HEK293 (cell line): ENCODE measurements around the gene TSHR.

ENCODE experiments used
- CTCF ChIA-PET: fragments of 350-600 bp; formaldehyde crosslinking; extraction: SDS; loops from one replicate; lab custom pipeline; 2021; ENCODE audit warnings: antibody characterized with exemption; lab: Yijun Ruan, JAX
- POLR2A ChIA-PET: fragments of 300-600 bp; formaldehyde crosslinking; extraction: SDS; loops from one replicate; lab custom pipeline; 2020; ENCODE audit warnings: antibody characterized with exemption, inconsistent platforms; lab: Yijun Ruan, JAX
- H3K27ac ChIP-seq: fragments of 200-500 bp; sonication (Bioruptor generic); 2 replicates; pipeline ENCODE4 v1.5.1; 2014; ENCODE audit warnings: low read depth, low read length, control low read depth, inconsistent platforms; ENCODE audit errors: extremely low read depth
- H3K36me3 ChIP-seq, 2 experiments: fragments of 200-500 bp in 1 of 2; sonication (Bioruptor generic) in 1 of 2; 1 replicate in 1 of 2; 2 replicates in 1 of 2; pipeline ENCODE4 v1.5.1; 2014 to 2017; ENCODE audit warnings: inconsistent platforms in 2 of 2, low read length in 2 of 2; ENCODE audit not compliant: control insufficient read depth in 2 of 2, insufficient read depth in 1 of 2
- H3K4me1 ChIP-seq: fragments of 200-500 bp; sonication (Bioruptor generic); 2 replicates; pipeline ENCODE4 v1.5.1; 2014; ENCODE audit warnings: mild to moderate bottlenecking, low read length, inconsistent platforms; ENCODE audit not compliant: control insufficient read depth, insufficient read depth
- H3K4me3 ChIP-seq: 2 replicates; pipeline ENCODE4 v1.5.1; 2011; ENCODE audit warnings: low read depth, mild to moderate bottlenecking, control low read depth, low read length, moderate library complexity
- H3K9me3 ChIP-seq: fragments of 200-500 bp; sonication (Bioruptor generic); 2 replicates; pipeline ENCODE4 v1.5.1; 2014; ENCODE audit warnings: low read depth, low read length, inconsistent platforms; ENCODE audit not compliant: control insufficient read depth, insufficient read depth
- GLI4 ChIP-seq: fragments of 450-650 bp; formaldehyde crosslinking; IDR thresholded peaks from 2 replicates; pipeline ENCODE4 v1.5.1; 2016; ENCODE audit warnings: missing biosample characterization, missing genetic modification characterization
- KLF17 ChIP-seq: fragments of 450-650 bp; formaldehyde crosslinking; IDR thresholded peaks from 2 replicates; pipeline ENCODE4 v1.5.1; 2016; ENCODE audit warnings: missing biosample characterization, missing genetic modification characterization
- KLF9 ChIP-seq: fragments of 450-650 bp; formaldehyde crosslinking; IDR thresholded peaks from 2 replicates; pipeline ENCODE4 v1.5.1; 2016; ENCODE audit warnings: missing biosample characterization, missing genetic modification characterization, low read depth
- MEIS1 ChIP-seq: sonication (generic); formaldehyde crosslinking; IDR thresholded peaks from 2 replicates; pipeline ENCODE4 v1.8.1; 2022; ENCODE audit warnings: missing genetic modification reagents, mild to moderate bottlenecking, borderline replicate concordance
- SCRT2 ChIP-seq: fragments of 450-650 bp; formaldehyde crosslinking; IDR thresholded peaks from 2 replicates; pipeline ENCODE4 v1.5.1; 2016; ENCODE audit warnings: missing biosample characterization, missing genetic modification characterization
- SETDB1 ChIP-seq: IDR thresholded peaks from one replicate; pipeline ENCODE4 v1.6.1; 2017; ENCODE audit warnings: mild to moderate bottlenecking, low read length, moderate library complexity, mixed read lengths; ENCODE audit not compliant: insufficient read length
- SP2 ChIP-seq: fragments of 450-650 bp; formaldehyde crosslinking; IDR thresholded peaks from 2 replicates; pipeline ENCODE4 v1.5.1; 2016; ENCODE audit warnings: missing biosample characterization, missing genetic modification characterization
- SP3 ChIP-seq: fragments of 450-650 bp; formaldehyde crosslinking; IDR thresholded peaks from 2 replicates; pipeline ENCODE4 v1.5.1; 2016; ENCODE audit warnings: missing biosample characterization, missing genetic modification characterization
- ZFHX2 ChIP-seq: fragments of 450-650 bp; formaldehyde crosslinking; conservative IDR thresholded peaks from 2 replicates; pipeline ENCODE4 v1.5.1; 2016; ENCODE audit warnings: missing biosample characterization, missing genetic modification characterization
- ZNF114 ChIP-seq: fragments of 450-650 bp; formaldehyde crosslinking; IDR thresholded peaks from 2 replicates; pipeline ENCODE4 v1.5.0; 2017; ENCODE audit warnings: missing biosample characterization, missing genetic modification characterization
- ZNF174 ChIP-seq: fragments of 450-650 bp; formaldehyde crosslinking; IDR thresholded peaks from 2 replicates; pipeline ENCODE4 v1.5.0; 2017; ENCODE audit warnings: missing biosample characterization, mild to moderate bottlenecking, missing genetic modification characterization
- ZNF292 ChIP-seq: fragments of 450-650 bp; formaldehyde crosslinking; IDR thresholded peaks from 2 replicates; pipeline ENCODE4 v1.5.1; 2016; ENCODE audit warnings: low read depth, missing biosample characterization, missing genetic modification characterization, borderline replicate concordance
- ZNF324 ChIP-seq: fragments of 450-650 bp; formaldehyde crosslinking; IDR thresholded peaks from 2 replicates; pipeline ENCODE4 v1.5.1; 2016; ENCODE audit warnings: missing biosample characterization, missing genetic modification characterization
- ZNF354C ChIP-seq: fragments of 450-650 bp; formaldehyde crosslinking; IDR thresholded peaks from 2 replicates; pipeline ENCODE4 v1.5.1; 2016; ENCODE audit warnings: missing biosample characterization, missing genetic modification characterization, low read depth, borderline replicate concordance
- ZNF510 ChIP-seq: fragments of 450-650 bp; formaldehyde crosslinking; IDR thresholded peaks from 2 replicates; pipeline ENCODE4 v1.5.1; 2018; ENCODE audit warnings: mild to moderate bottlenecking, missing genetic modification characterization, missing biosample characterization; ENCODE audit not compliant: insufficient replicate concordance
- ZNF560 ChIP-seq: fragments of 450-650 bp; formaldehyde crosslinking; IDR thresholded peaks from 2 replicates; pipeline ENCODE4 v1.5.1; 2017; ENCODE audit warnings: missing biosample characterization, missing genetic modification characterization, borderline replicate concordance
- ZNF677 ChIP-seq: fragments of 450-650 bp; IDR thresholded peaks from 2 replicates; pipeline ENCODE4 v1.5.0; 2018; ENCODE audit warnings: missing biosample characterization, mild to moderate bottlenecking, missing genetic modification characterization, moderate library complexity
- ZNF76 ChIP-seq: fragments of 450-650 bp; formaldehyde crosslinking; IDR thresholded peaks from 2 replicates; pipeline ENCODE4; 2016; ENCODE audit warnings: low read depth, missing biosample characterization, missing genetic modification characterization, borderline replicate concordance
- TF ChIP-seq, protein P1 (sequence below): fragments of 450-650 bp; formaldehyde crosslinking; IDR thresholded peaks from 2 replicates; pipeline ENCODE4 v1.5.1; 2016; ENCODE audit warnings: missing biosample characterization, missing genetic modification characterization

TSHR gene

DNA sequence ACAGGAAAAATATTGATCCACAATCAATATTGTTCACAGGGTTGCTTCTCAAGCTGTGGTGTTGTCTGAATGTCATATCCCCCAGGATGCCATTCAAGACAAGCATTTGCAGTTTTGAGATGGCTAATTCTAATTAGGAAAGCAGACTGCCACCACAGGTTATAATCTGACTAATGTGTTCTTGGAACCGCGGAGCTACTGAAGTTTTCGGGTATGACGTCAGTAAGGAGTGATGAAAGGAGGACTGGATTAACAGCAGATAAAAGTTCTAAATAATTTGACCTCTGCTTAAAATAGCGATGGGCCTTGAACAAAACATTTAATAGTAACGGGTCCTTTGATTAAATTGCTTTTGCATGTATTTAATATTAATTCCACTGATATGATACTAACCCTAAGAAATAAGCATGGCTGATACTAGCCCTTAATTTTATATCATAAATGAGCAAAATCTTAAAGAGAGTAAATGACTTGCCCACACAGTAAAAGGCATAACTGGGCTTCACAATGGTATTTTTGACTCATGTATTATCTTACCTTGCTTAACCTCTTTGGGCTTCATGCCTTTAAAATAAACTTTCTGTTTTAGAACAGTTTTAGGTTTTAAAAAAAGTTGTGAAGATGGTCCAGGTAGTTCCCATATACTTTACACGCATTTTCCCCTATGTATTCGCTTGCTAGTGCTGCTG, 50.3 kb downstream of the TSHR start:
- no peak overlapping the region for H3K4me3 ChIP-seq
- H3K4me1 ChIP-seq: no peaks in the 10 kb centered on the region
- no peak for TF ChIP-seq KLF9 (tag by site-specific recombination)
- no peak for TF ChIP-seq SETDB1
- TF ChIP-seq MEIS1 (CRISPR knock-in tag): no peak
- TF ChIP-seq SP2 (tag by site-specific recombination): no peak
- no peak for TF ChIP-seq ZNF324
- no peak for TF ChIP-seq ZFHX2 (tag by site-specific recombination)
- no peak for TF ChIP-seq ZNF292 (tag by site-specific recombination)
- TF ChIP-seq SCRT2 (tag by site-specific recombination): no peak
- no peak for TF ChIP-seq ZNF560 (tag by site-specific recombination)
- TF ChIP-seq, all 188 proteins: peak for 0
- POLR2A ChIA-PET: no interaction called here
- Histone ChIP-seq H3K27ac (no peak overlapping the region), H3K36me3 (no peaks in the 10 kb centered on the region), H3K9me3 (no peaks in the 10 kb centered on the region)
- CTCF ChIA-PET: no interaction called here

GRCh38 chr14:81006266-81006665, 50.8 kb downstream of the TSHR start:
- Histone ChIP-seq H3K4me1 (no peaks in the 10 kb centered on the region), H3K4me3 (no peak overlapping the region), H3K36me3 (no peaks in the 10 kb centered on the region), H3K9me3 (no peaks in the 10 kb centered on the region), H3K27ac (no peak overlapping the region)
- CTCF ChIA-PET: interaction anchor here (0.7 kb wide), 1 partner anchor 934 kb away, joined by 3 read pairs; no protein-coding TSS in a partner anchor
- POLR2A ChIA-PET: no interaction called here
- TF ChIP-seq ZNF677 (no peak), ZNF510 (no peak), ZNF174 (tag by site-specific recombination) (no peak), KLF17 (tag by site-specific recombination) (no peak)

DNA sequence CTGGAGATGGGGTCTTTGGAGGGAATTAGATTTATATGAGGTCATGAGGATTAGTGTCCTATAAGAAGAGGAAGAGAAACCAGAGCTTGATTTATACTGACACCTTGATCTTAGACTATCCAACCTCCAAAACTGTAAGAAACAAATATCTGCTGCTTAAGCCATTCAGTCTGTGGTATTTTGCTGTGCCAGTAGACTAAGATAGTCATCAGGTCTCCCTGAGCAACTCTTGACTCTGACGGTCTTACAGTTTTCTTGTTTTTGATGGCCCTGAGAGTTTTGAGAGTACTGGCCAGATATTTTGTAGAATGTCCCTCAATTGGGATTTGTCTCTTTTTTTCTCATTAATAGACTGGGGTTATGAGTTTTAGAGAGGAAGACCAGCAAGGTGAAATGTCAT, 51.7 kb downstream of the TSHR start:
- Histone ChIP-seq H3K9me3 (no peaks in the 10 kb centered on the region), H3K4me3 (no peak overlapping the region), H3K36me3 (no peaks in the 10 kb centered on the region), H3K27ac (no peak overlapping the region), H3K4me1 (no peaks in the 10 kb centered on the region)
- TF ChIP-seq, protein P1, sequence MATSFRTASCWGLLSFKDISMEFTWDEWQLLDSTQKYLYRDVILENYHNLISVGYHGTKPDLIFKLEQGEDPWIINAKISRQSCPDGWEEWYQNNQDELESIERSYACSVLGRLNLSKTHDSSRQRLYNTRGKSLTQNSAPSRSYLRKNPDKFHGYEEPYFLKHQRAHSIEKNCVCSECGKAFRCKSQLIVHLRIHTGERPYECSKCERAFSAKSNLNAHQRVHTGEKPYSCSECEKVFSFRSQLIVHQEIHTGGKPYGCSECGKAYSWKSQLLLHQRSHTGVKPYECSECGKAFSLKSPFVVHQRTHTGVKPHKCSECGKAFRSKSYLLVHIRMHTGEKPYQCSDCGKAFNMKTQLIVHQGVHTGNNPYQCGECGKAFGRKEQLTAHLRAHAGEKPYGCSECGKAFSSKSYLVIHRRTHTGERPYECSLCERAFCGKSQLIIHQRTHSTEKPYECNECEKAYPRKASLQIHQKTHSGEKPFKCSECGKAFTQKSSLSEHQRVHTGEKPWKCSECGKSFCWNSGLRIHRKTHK (tag by site-specific recombination): no peak
- no peak for TF ChIP-seq ZNF354C
- CTCF ChIA-PET: no interaction called here
- POLR2A ChIA-PET: no interaction called here

GRCh38 chr14:81009346-81009745, 53.9 kb downstream of the TSHR start:
- no peaks in the 10 kb centered on the region for H3K36me3 ChIP-seq
- H3K4me3 ChIP-seq: no peak overlapping the region
- POLR2A ChIA-PET: no interaction called here
- CTCF ChIA-PET: interaction anchor here (0.6 to 1.9 kb wide), 4 partner anchors 13 to 455 kb away, joined by 3 to 7 read pairs (median 4); no protein-coding TSS in a partner anchor
- H3K4me1 ChIP-seq: no peaks in the 10 kb centered on the region
- TF ChIP-seq GLI4 (tag by site-specific recombination) (no peak), SP3 (tag by site-specific recombination) (no peak), ZNF114 (tag by site-specific recombination) (no peak), ZNF76 (tag by site-specific recombination) (no peak)
- TF ChIP-seq, all 188 proteins: peak for 0
- Histone ChIP-seq H3K9me3 (no peaks in the 10 kb centered on the region), H3K27ac (no peak overlapping the region)
